ENCODE results near the gene UBR3. TPM values are rescaled to one million over a fixed set of nuclear protein-coding genes. Genes with fewer than 3 reads are reported as not detected.
"Not testable (repeated sequence)": the region's sequence is repeated elsewhere in the genome, so short reads cannot be mapped to it uniquely, and the experiment has no call there.

The UBR3 gene
- total RNA-seq, 6 donors from 2014 or later: 27.8 to 126 (median 44.7) TPM

DNA sequence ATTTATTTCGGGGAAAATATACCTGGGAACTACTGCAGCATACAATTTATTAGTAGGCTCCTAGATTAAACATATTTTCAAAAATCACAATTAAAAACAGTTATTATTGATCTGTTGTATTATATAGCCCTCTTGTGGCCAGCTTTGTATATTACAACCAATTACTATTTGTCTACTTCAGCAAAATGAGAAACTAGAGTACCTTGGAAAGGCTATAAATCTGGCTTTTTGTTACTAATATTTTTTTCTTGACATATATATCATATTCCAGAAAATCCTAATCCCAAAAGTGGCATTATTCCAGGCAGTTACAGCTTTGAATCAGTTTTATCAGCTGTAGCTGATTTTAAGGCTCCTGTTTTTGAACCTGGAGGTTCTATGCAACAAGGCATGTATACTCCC is 101.2 kb downstream of the UBR3 start:
- no peak overlapping the region for H3K27ac ChIP-seq
- H3K36me3 ChIP-seq: peaks cover 0 to 36% (median 5%) of the 10 kb centered on the region in 4 donors
- ATAC-seq (ENCODE audit: low FRiP score in 2 of 2): peak in 1 of 2 donors; percentile 61

DNA sequence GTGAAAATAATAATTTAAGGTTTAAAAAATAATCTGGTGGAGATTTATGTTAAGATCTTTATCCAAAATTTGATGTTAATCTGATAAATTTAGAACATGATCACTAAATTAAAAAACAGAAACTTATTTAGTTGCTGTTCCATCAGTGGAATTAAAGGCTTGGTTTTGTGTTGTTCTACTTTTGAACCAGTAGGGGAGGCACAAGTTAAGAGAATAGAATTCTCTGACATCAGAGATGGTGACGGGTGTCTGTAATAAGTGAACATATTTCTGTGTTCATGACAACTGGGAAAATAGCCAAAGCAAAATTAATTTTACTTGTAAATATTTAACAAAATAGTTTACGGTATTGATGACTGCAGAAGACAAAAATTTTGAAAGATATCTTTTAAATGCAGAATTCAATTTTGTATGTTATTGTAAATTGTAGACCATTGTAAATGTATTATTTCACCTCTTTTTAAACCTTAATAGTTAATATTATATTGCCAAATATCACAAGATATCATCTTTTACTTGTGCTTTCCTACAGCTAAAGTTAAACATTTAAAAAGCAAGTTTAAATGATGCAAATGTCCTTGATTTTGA is 106.0 kb downstream of the UBR3 start:
- peak in 1 of 2 donors; percentile 60 for ATAC-seq (ENCODE audit: low FRiP score in 2 of 2)
- 48 to 56% methylated on average over 2 of the region's 2 CpGs for WGBS, 2 donors
- no peak overlapping the region for H3K27ac ChIP-seq

More for the DNA sequence above, 101.2 kb downstream of the UBR3 start:
- Histone ChIP-seq H3K9me3 (no peaks in the 10 kb centered on the region), H3K27me3 (no peaks in the 10 kb centered on the region), H3K4me3 (no peak overlapping the region), H3K4me1 (peaks cover 0 to 8% (median 0%) of the 10 kb centered on the region in 4 donors)
- DNase-seq: no peak
- TF ChIP-seq POLR2A (IDR thresholded peaks at IDR 0.05) (no peak), EP300 (IDR thresholded peaks at IDR 0.05) (no peak), POLR2AphosphoS5 (IDR thresholded peaks at IDR 0.05) (no peak)
- TF ChIP-seq, protein P1, sequence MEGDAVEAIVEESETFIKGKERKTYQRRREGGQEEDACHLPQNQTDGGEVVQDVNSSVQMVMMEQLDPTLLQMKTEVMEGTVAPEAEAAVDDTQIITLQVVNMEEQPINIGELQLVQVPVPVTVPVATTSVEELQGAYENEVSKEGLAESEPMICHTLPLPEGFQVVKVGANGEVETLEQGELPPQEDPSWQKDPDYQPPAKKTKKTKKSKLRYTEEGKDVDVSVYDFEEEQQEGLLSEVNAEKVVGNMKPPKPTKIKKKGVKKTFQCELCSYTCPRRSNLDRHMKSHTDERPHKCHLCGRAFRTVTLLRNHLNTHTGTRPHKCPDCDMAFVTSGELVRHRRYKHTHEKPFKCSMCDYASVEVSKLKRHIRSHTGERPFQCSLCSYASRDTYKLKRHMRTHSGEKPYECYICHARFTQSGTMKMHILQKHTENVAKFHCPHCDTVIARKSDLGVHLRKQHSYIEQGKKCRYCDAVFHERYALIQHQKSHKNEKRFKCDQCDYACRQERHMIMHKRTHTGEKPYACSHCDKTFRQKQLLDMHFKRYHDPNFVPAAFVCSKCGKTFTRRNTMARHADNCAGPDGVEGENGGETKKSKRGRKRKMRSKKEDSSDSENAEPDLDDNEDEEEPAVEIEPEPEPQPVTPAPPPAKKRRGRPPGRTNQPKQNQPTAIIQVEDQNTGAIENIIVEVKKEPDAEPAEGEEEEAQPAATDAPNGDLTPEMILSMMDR (IDR thresholded peaks at IDR 0.05): peak; percentile 49 to 77 (median 64)
- WGBS, 2 donors: 55 to 60% methylated on average over 1 of the region's 1 CpG

DNA sequence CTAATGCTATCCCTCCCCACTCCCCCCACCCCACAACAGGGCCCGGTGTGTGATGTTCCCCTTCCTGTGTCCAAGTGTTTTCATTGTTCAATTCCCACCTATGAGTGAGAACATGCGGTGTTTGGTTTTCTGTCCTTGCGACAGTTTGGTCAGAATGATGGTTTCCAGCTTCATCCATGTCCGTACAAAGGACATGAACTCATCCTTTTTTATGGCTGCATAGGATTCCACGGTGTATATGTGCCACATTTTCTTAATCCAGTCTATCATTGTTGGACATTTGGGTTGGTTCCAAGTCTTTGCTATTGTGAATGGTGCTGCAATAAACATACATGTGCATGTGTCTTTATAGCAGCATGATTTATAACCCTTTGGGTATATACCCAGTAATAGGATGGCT is 109.4 kb downstream of the UBR3 start:
- not testable (repeated sequence) for H3K4me1 ChIP-seq
- 95 to 100% methylated on average over 5 of the region's 5 CpGs for WGBS, 2 donors

More for the DNA sequence above, 106.0 kb downstream of the UBR3 start:
- Histone ChIP-seq H3K4me1 (no peaks in the 10 kb centered on the region), H3K9me3 (no peaks in the 10 kb centered on the region), H3K36me3 (peaks cover 0 to 35% (median 2%) of the 10 kb centered on the region in 4 donors), H3K4me3 (no peak overlapping the region), H3K27me3 (no peaks in the 10 kb centered on the region)
- TF ChIP-seq, protein P1 (IDR thresholded peaks at IDR 0.05): peak in 5 of 6 experiments; percentile 31 to 68 (median 49)
- no peak for TF ChIP-seq EP300 (IDR thresholded peaks at IDR 0.05)
- no peak for DNase-seq

DNA sequence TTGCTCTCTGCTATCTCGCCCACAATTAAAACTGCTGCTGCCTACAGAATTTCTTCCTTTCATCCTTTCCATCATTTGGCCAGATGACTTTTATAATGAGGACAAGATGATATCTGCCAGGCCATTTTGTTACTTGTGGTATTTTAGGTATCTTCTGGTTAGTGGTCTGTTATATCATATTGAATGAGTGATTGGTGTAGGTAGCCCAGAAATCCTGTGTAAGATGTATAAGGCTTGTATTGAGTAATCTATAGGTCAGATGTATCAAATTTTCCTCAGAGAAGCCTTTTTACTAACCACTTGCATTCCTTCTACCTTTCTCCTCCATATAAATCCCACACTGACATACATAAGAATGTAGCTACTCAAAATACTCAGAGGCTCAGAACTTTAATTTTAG is 118.3 kb downstream of the UBR3 start:
- H3K36me3 ChIP-seq: peaks cover 2 to 64% (median 3%) of the 10 kb centered on the region in 4 donors
- H3K4me1 ChIP-seq: no peaks in the 10 kb centered on the region
- DNase-seq: no peak
- WGBS, 2 donors: 100% methylated on average over 1 of the region's 1 CpG
- no peak for TF ChIP-seq EP300 (IDR thresholded peaks at IDR 0.05)
- TF ChIP-seq POLR2AphosphoS5 (IDR thresholded peaks at IDR 0.05): no peak
- TF ChIP-seq, protein P1 (IDR thresholded peaks at IDR 0.05): no peak
- no peak for TF ChIP-seq POLR2A (IDR thresholded peaks at IDR 0.05)
- H3K27me3 ChIP-seq: no peaks in the 10 kb centered on the region
- no peak overlapping the region for H3K27ac ChIP-seq
- no peak overlapping the region for H3K4me3 ChIP-seq
- no peak for ATAC-seq (ENCODE audit: low FRiP score in 2 of 2)
- no peaks in the 10 kb centered on the region for H3K9me3 ChIP-seq

More for the DNA sequence above, 109.4 kb downstream of the UBR3 start:
- ATAC-seq (ENCODE audit: low FRiP score in 2 of 2); DNase-seq; H3K27ac ChIP-seq; H3K9me3 ChIP-seq; H3K4me3 ChIP-seq; H3K27me3 ChIP-seq: not testable (repeated sequence)
- peaks cover 0 to 41% (median 3%) of the 10 kb centered on the region in 4 donors for H3K36me3 ChIP-seq

DNA sequence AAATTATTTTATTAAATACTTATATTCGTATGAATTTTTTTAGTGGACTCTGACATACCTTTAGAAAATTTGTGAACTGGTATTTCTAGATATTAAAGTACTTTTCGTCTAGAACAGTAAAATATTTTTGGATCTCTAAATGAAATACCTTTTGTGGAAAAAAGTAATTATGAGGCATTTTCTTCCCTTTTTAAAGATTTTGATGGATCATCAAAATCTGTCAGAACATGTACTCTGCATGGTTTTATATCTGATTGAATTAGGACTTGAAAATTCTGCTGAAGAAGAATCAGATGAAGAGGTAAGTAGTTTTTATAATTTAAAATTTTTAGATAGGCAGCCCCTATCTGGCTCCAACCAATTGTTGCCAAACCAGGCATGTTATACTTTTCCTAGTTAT is 118.8 kb downstream of the UBR3 start:
- Histone ChIP-seq H3K27ac (no peak overlapping the region), H3K4me3 (no peak overlapping the region), H3K4me1 (no peaks in the 10 kb centered on the region), H3K36me3 (peaks cover 2 to 62% (median 3%) of the 10 kb centered on the region in 4 donors), H3K27me3 (no peaks in the 10 kb centered on the region), H3K9me3 (no peaks in the 10 kb centered on the region)
- TF ChIP-seq, protein P1 (IDR thresholded peaks at IDR 0.05): no peak
- TF ChIP-seq EP300 (IDR thresholded peaks at IDR 0.05) (no peak), POLR2A (IDR thresholded peaks at IDR 0.05) (no peak), POLR2AphosphoS5 (IDR thresholded peaks at IDR 0.05) (no peak)
- 96 to 98% methylated on average over 2 of the region's 2 CpGs for WGBS, 2 donors
- DNase-seq: no peak
- no peak for ATAC-seq (ENCODE audit: low FRiP score in 2 of 2)
